GM12878 (cell line): ENCODE results near the gene POLRMT. TPM values are rescaled to one million over a fixed set of nuclear protein-coding genes. Genes with fewer than 3 reads are reported as not detected.

Experiments used
- CEBPZ ChIP-seq: fragments of 150-350 bp; IDR thresholded peaks from 2 replicates; pipeline ENCODE4 v1.6.1; 2016; ENCODE audit warnings: low read depth, low read length
- EP300 ChIP-seq, 2 experiments: fragments of 150-350 bp in 1 of 2; IDR thresholded peaks; 2 replicates each; pipeline ENCODE4 v1.6.1; 2011 to 2012; ENCODE audit warnings: low read depth in 2 of 2, low read length in 2 of 2, borderline replicate concordance in 1 of 2, improper control_type of control experiment in 1 of 2, inconsistent platforms in 1 of 2; ENCODE audit not compliant: control insufficient read depth in 1 of 2
- ESRRA ChIP-seq: IDR thresholded peaks from 2 replicates; pipeline ENCODE4 v1.6.1; 2012; ENCODE audit warnings: mild to moderate bottlenecking, low read length, improper control_type of control experiment
- GATAD2B ChIP-seq: fragments of 450-650 bp; conservative IDR thresholded peaks from 2 replicates; pipeline ENCODE4 v1.6.1; 2017; ENCODE audit warnings: low read depth, mild to moderate bottlenecking, moderate library complexity
- MAX ChIP-seq: IDR thresholded peaks from 2 replicates; pipeline ENCODE4 v1.6.1; 2012; ENCODE audit warnings: low read depth, low read length, improper control_type of control experiment
- PAX5 ChIP-seq: IDR thresholded peaks from 2 replicates; pipeline ENCODE4 v1.6.1; 2011; ENCODE audit warnings: low read depth, low read length, borderline replicate concordance
- REST ChIP-seq: IDR thresholded peaks from 2 replicates; pipeline ENCODE4 v1.6.1; 2012; ENCODE audit warnings: mild to moderate bottlenecking, low read depth, low read length
- SIN3A ChIP-seq: IDR thresholded peaks from 2 replicates; pipeline ENCODE4 v1.6.1; 2012; ENCODE audit warnings: low read depth, low read length, improper control_type of control experiment
- STAT1 ChIP-seq: fragments of 450-650 bp; conservative IDR thresholded peaks from 2 replicates; pipeline ENCODE4 v1.6.1; 2014; ENCODE audit warnings: antibody characterized with exemption, mild to moderate bottlenecking
- SUPT20H ChIP-seq: IDR thresholded peaks from 2 replicates; pipeline ENCODE4 v1.6.1; 2011; ENCODE audit warnings: low read depth, mild to moderate bottlenecking, low read length, moderate library complexity, borderline replicate concordance; ENCODE audit not compliant: control insufficient read depth
- USF1 ChIP-seq: IDR thresholded peaks from 2 replicates; pipeline ENCODE4 v1.6.1; 2011; ENCODE audit warnings: borderline replicate concordance, low read depth, mild to moderate bottlenecking, moderate library complexity, mixed read lengths, low read length; ENCODE audit not compliant: insufficient read depth; ENCODE audit errors: extremely low read length
- ZBTB33 ChIP-seq: fragments of 450-650 bp; IDR thresholded peaks from 2 replicates; pipeline ENCODE4 v1.6.1; 2017; ENCODE audit warnings: mild to moderate bottlenecking
- ZNF687 ChIP-seq: fragments of 450-650 bp; IDR thresholded peaks from 2 replicates; pipeline ENCODE4 v1.6.1; 2017; ENCODE audit warnings: mild to moderate bottlenecking, moderate library complexity
- polyA plus RNA-seq, 11 experiments: library from polyadenylated mRNA; depleted of rRNA in 4 of 11; unstranded in 6 of 11; stranded (reverse) in 5 of 11; fragments of >200 nt; fragmentation: Nextera tagmentation in 4 of 11; fragmentation: Illumina TruSeq in 1 of 11; extraction: Ambion mirVana in 4 of 11; extraction: Trizol in 1 of 11; gene quantifications; 1 replicate in 1 of 11; 2 replicates in 10 of 11; pipeline versions ENCODE4 v1.2.1 to v1.2.3, GENCODE V29; 2011 to 2016; ENCODE audit warnings: inconsistent platforms in 2 of 11, missing spikeins in 2 of 11, low read depth in 1 of 11
- total RNA-seq, 4 experiments: library from RNA; depleted of rRNA in 3 of 4; stranded (reverse); fragments of >200 nt in 3 of 4; fragmentation: Illumina TruSeq in 1 of 4; extraction: Trizol in 1 of 4; gene quantifications; 2 replicates each; pipeline versions ENCODE4 v1.2.1 to v1.2.3, GENCODE V29; 2013 to 2021

Gene POLRMT
- total and polyA plus RNA-seq, 10 of the 15 experiments (the other 5 are each of a cell fraction or from before 2014, with no cell fraction given), result 9.9 to 57.6 (median 34.6) TPM

- TF ChIP-seq ZNF687 (peak; percentile 46; the same call in 1 of the 2 replicates), MAX (peak; percentile 77), GATAD2B (0 out of 2 replicates have a peak, but pooled peaks have one; percentile 61), EP300 (IDR thresholded peaks at IDR 0.05; ENCODE audit: borderline replicate concordance in 1 of 2, control insufficient read depth in 1 of 2, low read depth in 2 of 2, low read length in 2 of 2) (no peak), PAX5 (no peak), SIN3A (peak; percentile 56; the same call in 1 of the 2 replicates), ZBTB33 (no peak), STAT1 (no peak), ESRRA (peak; percentile 50; the same call in 1 of the 2 replicates), USF1 (no peak), CEBPZ (peak; percentile 63; the same call in 1 of the 2 replicates), REST (no peak), SUPT20H (no peak)
Observed at GRCh38 chr19:633068-633785, at the start of gene POLRMT (continued).
